Kidney glomerular epithelial cell (primary cell): ENCODE results near the gene PTPRQ.
"Not testable (repeated sequence)": the region's sequence is repeated elsewhere in the genome, so short reads cannot be mapped to it uniquely, and the experiment has no call there.

Source experiments
- DNase-seq: peaks from one replicate; lab custom pipeline; 2025; lab: John Stamatoyannopoulos, UW

Gene PTPRQ, protein sequence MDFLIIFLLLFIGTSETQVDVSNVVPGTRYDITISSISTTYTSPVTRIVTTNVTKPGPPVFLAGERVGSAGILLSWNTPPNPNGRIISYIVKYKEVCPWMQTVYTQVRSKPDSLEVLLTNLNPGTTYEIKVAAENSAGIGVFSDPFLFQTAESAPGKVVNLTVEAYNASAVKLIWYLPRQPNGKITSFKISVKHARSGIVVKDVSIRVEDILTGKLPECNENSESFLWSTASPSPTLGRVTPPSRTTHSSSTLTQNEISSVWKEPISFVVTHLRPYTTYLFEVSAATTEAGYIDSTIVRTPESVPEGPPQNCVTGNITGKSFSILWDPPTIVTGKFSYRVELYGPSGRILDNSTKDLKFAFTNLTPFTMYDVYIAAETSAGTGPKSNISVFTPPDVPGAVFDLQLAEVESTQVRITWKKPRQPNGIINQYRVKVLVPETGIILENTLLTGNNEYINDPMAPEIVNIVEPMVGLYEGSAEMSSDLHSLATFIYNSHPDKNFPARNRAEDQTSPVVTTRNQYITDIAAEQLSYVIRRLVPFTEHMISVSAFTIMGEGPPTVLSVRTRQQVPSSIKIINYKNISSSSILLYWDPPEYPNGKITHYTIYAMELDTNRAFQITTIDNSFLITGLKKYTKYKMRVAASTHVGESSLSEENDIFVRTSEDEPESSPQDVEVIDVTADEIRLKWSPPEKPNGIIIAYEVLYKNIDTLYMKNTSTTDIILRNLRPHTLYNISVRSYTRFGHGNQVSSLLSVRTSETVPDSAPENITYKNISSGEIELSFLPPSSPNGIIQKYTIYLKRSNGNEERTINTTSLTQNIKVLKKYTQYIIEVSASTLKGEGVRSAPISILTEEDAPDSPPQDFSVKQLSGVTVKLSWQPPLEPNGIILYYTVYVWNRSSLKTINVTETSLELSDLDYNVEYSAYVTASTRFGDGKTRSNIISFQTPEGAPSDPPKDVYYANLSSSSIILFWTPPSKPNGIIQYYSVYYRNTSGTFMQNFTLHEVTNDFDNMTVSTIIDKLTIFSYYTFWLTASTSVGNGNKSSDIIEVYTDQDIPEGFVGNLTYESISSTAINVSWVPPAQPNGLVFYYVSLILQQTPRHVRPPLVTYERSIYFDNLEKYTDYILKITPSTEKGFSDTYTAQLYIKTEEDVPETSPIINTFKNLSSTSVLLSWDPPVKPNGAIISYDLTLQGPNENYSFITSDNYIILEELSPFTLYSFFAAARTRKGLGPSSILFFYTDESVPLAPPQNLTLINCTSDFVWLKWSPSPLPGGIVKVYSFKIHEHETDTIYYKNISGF (N-terminal part only)

DNA sequence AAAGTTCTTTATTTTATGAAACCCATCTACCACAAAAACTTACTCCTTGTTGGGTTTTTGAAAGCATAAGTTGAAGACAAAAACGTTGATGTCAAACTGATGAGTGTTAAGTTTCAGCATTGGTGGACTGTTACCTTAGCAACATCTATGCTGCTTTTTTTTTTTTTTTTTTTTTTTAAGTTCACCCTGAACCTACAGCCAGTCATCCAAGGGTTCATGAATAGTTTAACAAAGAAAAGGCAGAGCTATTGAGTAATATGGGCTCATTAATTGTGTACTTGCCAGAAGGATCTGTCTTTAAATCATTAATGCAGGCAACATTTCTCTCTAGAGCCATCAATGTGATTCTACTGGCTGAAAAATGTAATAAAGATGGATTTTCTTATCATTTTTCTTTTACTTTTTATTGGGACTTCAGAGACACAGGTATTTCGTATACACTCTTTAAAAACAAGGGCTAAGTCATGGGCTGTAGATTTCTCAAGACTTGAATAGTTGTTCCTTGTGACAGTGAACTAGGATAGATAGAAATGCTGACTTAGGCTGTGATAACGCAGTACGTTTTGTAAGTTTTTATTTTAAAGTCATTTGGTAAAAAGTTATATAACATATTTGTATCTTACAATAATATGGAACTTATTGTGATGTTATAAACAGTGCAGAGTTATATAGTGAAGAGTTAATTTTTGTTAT lies at the start of gene PTPRQ:
PTPRQ (plus strand) TSS at position 262 of the 693 bp plus-strand sequence; CDS start at position 373, 111 bp downstream.
- no peak for DNase-seq

DNA sequence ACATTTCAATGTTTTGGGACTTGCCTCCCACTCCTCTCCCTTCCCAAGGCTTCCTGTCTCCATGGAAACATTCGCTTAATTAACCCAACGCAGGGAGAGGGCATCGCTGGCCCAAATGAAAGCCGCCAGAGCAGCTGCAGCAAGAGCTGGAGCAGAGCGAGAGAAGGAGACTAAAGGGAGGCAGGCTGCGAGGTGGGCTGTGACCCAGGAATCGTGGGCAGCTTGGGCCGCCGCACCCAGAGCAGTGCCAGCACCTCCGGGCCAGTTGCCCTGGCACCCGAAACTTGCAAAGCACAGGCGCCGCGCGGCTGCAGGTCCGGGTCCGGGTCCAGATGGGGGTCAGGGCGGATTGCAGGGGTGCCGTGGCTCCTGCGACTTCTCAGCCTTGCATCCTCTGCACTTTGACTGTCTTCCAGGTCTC lies 43.5 kb upstream of the PTPRQ start:
- DNase-seq, result no peak

DNA sequence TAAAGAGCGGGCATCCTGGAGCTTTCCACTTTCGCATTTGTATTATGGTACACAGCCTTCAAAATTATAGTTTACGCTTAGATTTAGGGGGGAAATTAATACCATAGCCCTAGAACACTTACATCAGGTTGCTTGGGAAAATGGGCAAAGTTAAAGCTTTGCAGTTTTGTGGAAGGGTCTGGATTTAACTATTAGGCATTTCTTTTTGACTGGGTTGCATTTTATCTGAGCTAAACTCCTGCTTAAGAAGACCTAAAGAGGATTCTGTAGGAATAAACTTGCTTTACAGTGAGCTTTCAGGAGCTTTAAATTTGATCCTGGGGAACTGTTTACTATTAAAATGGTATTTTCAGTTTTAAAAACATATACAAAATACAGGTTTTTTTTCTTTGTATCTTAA lies 42.8 kb upstream of the PTPRQ start:
- DNase-seq, result no peak

DNA sequence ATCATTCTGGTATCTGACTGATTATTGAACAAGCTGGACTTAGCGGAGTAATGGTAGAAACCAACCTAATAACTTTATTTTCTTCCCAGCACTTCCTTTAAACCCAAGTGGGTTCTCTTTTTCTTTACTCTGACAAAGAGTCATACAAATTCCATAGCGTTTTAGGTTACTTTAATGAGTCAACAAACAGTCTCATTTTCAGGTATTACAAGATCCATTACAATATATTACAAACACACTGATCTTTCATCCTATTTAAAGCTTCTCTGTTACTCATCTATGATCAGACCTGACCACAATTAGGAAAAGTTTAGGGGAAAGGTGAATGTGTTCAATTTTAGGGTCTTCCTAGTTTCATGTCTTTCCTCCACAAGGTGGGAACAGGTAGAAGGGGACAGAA lies 39.4 kb upstream of the PTPRQ start:
- DNase-seq, result no peak

DNA sequence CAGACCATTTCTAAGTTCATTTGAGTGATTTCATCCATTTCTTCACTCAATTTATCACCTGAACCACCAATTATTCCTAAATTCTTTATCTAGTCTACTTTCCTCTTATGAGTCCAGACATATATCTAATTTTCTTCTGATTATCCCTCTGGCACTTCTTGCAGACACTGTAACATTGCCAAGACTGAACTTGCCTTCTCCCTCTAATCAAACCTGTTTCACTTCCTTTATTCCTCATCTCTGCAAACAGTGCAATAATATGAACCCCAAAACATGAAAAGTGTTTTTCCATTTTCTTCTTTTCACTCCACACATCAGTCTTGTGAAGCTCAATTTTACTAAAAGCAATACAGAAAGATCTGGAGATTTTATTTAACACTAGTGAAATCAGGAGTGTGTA lies 37.8 kb upstream of the PTPRQ start:
- DNase-seq, result no peak

DNA sequence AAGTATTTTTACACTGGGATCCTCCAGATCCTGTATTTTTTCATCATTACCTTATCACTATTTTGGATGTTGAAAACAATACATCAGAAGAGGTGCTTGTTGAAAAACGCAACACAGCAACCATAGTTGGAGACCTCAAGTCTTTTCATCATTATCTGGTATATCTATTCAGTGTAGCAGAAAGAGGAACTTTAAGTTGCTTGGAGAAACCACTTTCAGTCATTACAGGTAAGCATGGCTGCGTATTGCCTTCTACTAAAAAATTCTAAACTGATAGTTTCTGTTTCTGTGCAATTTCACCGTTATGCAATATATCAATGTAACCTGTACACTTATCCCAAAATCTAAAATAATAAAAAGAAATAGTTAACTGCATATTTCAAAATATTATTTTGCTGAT lies 32.2 kb upstream of the PTPRQ start:
- DNase-seq, result no peak

DNA sequence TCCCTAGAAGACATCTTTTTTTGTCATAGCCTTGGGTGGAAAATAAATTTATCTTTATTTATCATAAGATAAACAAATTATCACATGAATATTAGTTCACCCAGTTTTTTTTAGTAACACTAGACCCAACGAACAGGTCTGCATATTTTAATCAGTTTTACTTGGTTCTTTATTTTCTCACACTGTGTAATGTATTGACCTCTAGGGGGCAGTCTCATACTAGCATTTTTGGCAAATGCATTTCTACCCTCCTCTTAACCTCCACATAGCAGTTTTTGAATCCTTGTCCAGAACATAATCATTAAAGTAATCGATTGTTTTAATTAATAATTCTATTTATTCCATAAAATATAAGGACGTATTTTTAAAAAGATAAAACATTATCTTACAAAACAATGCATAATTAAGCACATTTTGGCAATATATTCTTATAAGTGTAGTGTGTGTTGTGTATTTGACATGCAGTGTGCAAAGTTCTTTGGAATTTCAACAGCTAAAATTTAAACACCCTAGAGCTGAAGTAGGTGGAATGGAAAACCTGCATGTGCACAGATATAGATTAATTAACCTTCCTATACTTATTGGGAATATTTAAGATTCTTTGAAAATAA lies 31.6 kb upstream of the PTPRQ start:
- peak; percentile 24 for DNase-seq

DNA sequence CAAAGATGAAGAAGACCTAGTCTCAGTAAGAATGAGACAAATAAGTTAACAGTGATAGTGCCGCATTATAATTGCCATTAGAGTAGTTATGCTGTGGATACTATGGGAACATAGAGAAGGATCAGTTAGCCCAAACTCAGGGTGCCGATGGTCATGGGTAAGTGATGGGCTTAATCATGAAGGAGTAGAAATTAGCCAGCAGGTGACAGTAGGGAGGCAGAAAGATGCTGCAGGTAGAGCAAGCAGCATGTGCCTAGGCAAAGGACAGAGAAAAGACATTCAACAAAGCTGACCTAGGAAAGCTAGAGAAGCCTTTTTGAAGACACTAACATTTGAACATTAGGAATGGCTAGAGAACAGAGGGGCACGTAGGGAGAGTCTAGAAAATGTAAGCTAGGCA lies 30.6 kb upstream of the PTPRQ start:
- no peak for DNase-seq

DNA sequence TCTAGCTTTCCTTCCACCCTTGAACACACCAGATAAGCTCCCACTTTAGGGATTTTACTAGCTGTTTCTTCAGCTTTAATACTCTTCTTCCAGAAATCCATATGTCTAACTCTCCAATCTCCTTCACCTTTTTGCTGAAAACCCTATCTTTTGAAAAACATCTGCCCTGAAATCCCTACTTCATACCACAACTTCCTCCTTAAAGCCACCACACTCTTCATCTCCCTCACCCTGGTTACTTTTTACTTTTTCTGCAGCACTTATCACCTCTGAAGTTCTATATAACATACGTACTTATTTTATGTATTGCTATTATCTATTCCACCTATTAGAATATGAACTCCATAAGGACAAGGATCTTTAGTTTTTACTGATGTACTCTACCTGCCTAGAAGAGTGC lies 28.6 kb upstream of the PTPRQ start:
- no peak for DNase-seq

DNA sequence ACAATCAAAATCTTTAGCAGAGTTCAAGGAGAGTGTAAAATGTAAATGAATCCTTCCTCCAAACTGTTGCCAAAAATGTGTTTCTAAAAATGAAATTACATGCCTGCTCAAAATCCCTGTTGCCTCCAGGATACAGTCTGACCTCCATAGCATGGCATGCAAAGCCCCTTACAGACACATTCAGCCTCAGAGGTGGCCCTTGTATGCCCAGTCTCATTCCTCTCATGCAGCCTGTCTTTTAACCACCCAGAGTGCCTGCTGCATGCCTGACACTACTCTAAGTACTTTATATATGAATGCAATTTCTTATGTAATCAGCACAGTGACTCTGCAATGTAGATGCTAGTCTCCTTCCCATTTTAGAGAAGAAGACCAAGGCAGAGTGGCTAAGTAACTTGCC lies 24.4 kb upstream of the PTPRQ start:
- no peak for DNase-seq

DNA sequence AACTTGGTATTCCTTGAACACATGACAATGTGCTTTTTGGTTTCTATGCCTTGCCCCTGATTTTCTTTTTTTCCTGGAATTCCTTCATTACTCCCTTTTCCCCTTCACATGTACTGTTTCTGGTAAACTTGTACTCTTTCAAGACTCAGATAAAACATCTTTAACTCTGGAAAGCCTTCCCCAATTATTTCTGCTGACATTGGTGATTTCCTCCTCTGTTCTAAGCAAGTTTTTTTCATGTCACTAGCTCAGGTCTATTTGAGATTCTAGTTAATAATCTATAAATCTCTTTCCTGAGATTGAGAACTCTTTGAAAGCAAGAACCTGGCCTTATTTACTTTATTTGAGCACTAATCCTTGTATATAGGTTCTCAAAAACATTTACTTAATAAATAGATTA lies 24.0 kb upstream of the PTPRQ start:
- DNase-seq, result no peak

DNA sequence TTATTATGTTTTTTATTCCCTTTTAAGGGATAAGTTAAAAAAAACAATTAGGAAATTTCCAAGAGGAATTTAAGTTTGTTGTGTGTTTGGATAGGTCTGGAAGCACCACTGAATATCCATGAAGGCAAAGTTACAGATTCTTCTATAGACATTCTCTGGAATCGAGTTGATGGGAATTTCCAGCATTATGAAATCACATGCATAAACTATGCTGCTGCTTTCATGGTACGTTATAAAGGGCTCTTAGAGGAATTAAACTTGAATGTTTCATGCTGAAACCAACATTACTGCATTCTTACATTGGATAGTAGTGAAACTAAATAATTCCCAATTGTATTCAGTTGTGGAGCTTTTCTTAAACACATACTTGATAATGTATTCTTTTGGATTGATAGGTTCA lies 21.5 kb upstream of the PTPRQ start:
- DNase-seq, result no peak

DNA sequence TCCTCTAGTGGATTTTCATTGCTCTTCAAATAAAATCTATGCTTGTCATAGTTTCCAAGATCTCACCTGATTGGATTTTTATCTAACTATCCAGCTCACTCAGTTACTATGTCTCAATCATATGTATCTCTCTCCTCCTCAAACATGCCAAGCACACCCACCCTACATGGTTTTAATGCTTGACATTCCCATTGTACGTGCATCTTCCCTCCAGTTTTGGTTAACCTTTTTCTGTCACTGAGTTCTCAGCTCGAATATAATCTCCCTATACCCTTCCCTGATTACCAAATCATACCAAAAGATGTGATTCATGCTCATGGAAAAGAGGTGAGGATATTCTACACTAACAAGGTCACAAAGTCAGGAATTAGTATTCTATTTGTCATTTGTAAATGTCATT lies 12.0 kb upstream of the PTPRQ start:
- no peak for DNase-seq

DNA sequence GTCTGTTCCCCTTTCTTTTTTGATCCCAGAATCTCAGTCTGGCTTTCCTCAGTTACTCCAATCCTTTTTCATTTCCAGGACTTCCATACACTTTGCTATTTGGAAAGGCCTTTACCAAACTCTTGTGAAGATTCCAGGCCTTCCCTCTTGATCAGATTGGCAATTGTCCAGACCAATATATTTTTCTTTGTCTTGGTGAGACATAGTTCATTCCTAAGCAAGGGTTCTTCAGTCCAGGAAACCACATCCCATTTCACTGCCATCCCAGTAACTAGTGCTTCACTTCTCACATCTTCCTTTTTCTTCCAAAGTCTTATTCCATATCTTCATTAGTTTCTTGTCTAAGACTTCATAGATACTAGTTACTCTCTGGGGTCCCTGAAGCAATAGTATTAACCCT lies 2.1 kb upstream of the PTPRQ start:
- no peak for DNase-seq

DNA sequence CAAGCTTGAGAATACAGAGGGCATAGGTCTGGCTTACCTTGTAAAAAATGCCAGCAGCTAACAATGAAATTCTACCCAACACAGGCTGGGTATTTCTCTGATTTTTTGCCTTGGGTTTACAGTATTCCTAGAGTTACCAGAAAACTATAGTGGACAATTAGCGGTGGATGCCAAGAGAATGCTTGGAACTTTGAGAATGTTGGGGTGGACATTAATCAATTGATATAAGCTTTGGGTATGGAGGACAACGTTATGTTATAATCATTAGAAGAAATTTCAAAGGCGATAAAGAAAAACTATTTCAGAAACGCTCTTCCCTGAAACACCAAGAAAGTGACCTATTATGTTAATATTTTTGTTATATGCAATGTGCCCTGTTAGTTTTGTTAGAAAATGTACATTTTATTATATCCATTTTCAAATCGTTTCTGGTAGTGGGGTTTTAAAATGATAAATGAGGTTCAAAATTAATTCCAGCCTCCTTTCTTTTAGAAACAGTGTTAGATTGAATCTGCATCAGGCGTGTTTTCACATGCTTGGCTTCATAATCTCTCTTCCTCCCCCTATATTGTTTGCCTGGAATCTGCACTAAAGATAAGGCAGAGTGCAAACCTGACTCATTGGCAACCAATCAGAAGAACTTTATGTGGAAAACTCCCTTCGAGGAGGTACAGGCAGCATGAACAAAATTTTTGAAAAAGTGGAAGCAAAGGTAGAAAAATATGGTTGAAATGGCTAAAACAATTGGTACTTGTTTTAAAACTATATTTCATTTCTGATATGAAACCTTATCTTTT lies 1.4 kb upstream of the PTPRQ start:
- no peak for DNase-seq

DNA sequence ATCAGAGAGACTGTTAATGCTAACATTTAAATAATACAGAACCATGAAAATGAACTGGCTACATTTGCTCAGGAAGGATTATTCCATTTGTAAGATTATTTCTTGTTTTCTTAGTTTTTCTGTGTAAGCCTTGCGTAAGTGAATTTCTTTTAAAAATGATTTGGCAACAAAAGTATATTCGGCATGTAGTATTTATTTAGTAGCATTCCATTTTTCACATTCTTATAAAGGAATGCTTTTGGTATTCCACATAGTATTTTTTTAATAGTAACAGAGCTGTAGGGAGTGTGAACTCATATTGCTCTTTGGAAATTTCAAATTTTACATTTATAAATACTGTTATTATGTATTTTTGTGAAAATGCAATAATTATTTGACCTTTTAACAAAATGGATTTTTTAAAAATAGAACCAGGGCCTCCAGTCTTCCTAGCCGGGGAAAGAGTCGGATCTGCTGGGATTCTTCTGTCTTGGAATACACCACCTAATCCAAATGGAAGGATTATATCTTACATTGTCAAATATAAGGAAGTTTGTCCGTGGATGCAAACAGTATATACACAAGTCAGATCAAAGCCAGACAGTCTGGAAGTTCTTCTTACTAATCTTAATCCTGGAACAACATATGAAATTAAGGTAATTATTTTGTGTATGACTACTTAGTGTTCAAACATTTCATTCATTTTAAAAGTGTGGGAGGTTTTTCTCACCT lies 1.2 kb downstream of the PTPRQ start:
- no peak for DNase-seq

DNA sequence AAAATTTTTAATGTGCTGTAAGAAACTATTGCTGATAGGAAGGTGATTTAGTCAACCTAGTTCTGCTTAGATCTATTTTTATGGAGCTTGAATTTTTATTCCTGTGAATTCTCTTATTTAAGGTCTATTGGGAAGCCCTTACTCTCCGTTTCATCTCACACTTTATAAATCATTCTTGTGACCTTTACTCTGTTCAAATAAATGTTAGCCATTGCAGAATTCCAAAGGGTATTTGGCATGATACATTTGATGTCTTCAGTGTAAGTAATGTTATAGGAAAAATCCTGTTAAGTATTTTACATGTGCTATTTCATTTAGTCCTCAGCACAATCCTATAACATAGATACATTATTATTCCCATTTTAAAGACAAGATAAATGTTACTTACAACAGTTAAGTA lies 12.5 kb downstream of the PTPRQ start:
- DNase-seq, result no peak

DNA sequence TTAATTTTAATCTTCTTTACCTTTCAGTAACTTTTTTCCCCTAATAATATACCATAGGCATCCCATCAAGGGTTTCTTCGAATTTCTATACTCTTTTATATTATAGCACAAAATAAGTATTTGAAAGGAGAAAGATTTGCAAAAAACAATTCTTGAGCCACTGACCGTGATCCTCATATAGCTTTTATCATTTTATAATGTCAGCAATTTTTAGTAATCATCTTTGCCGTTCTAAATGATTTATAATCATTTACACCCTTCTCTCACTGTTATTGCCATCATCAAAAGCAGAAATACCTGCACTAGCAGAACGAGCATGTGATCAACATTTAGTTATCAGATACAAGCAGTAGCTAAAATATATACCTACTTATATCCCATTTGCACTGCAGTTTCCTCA lies 16.9 kb downstream of the PTPRQ start:
- DNase-seq, result no peak

DNA sequence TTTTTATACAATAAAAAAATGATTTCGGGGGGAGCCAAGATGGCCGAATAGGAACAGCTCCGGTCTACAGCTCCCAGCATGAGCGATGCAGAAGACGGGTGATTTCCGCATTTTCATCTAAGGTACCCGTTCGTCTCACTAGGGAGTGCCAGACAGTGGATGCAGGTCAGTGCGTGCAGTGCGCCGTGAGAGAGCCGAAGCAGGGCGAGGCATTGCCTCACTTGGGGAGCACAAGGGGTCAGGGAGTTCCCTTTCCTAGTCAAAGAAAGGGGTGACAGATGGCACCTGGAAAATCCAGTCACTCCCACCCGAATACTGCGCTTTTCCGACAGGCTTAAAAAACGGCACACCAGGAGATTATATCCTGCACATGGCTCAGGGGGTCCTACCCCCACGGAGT lies 17.8 kb downstream of the PTPRQ start:
- DNase-seq, result not testable (repeated sequence)

DNA sequence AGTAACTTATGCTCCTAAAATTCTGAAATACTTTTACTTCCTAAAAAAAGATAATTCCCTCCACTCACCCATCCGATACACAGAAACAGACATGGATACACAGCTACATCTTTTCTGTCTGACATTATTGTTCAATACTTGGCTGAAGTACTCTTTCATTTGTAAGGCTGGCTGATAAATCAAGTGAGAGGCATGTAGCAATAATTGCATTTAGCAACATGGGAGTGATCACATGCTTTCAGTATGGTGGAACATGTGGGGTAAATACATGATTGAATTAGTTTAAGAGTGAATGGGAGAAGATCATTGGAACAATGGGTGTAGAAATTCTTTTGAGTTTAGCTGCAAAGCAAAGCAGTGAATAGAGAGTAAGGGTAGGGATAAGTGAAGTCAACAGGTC lies 25.6 kb downstream of the PTPRQ start:
- DNase-seq, result no peak
